Ascending aorta (tissue), 2 donors: ENCODE measurements around the gene RDM1. TPM values are rescaled to one million over a fixed set of nuclear protein-coding genes. Genes with fewer than 3 reads are reported as not detected.

Source experiments
- DNase-seq, 2 donors: peaks; one replicate each; pipeline ENCODE4 v3.0.0-alpha.2; 2019; ENCODE audit warnings: low spot score in 2 of 2
- H3K27ac ChIP-seq, 2 donors: fragments of 200-600 bp; sonication (generic); one replicate each; pipeline ENCODE4 v1.5.1; 2016 to 2017; ENCODE audit warnings: mild to moderate bottlenecking in 1 of 2
- H3K27me3 ChIP-seq: fragments of 200-600 bp; sonication (generic); one replicate; pipeline ENCODE4 v1.5.1; 2017
- H3K36me3 ChIP-seq, 2 donors: fragments of 200-600 bp; sonication (generic); one replicate each; pipeline ENCODE4 v1.5.1; 2016
- H3K4me1 ChIP-seq, 2 donors: fragments of 200-600 bp; sonication (generic); one replicate each; pipeline ENCODE4 v1.5.1; 2016 to 2017; ENCODE audit warnings: mild to moderate bottlenecking in 1 of 2
- H3K4me3 ChIP-seq, 2 donors: fragments of 200-600 bp; sonication (generic); one replicate each; pipeline ENCODE4 v1.5.1; 2016 to 2017; ENCODE audit warnings: mild to moderate bottlenecking in 1 of 2
- H3K9me3 ChIP-seq, 2 donors: fragments of 200-600 bp; sonication (generic); one replicate each; pipeline ENCODE4 v1.5.1; 2016
- intact Hi-C: fragments of 100-400 bp; cut with DNase I; formaldehyde crosslinking; loops from one replicate; pipeline ENCODE4 v1.15.1; 2023
- total RNA-seq: library from RNA; depleted of rRNA; stranded (reverse); fragments of >200 nt; gene quantifications from one replicate; pipeline ENCODE4 v1.1.0, GENCODE V29; 2016
- TF ChIP-seq, protein P1 (sequence below), 3 experiments: fragments of 200-600 bp in 2 of 3; fragments of 450-650 bp in 1 of 3; sonication (generic) in 2 of 3; IDR thresholded peaks; one replicate each; pipeline ENCODE4 v1.5.1; 2016 to 2019; ENCODE audit warnings: antibody characterized with exemption in 3 of 3, mild to moderate bottlenecking in 1 of 3, moderate library complexity in 1 of 3

The RDM1 gene
- total RNA-seq, 1 donor from 2014 or later, result not detected

GRCh38 chr17:35912339-35912912 lies 18.1 kb downstream of the RDM1 start:
- DNase-seq, result no peak

GRCh38 chr17:35909408-35909807 lies 21.2 kb downstream of the RDM1 start:
- Histone ChIP-seq H3K27ac (no peak overlapping the region), H3K9me3 (no peaks in the 10 kb centered on the region), H3K36me3 (no peaks in the 10 kb centered on the region), H3K4me1 (no peaks in the 10 kb centered on the region), H3K27me3 (no peaks in the 10 kb centered on the region), H3K4me3 (no peak overlapping the region)
- DNase-seq, result no peak
- intact Hi-C loops, result no loop called here
- TF ChIP-seq, protein P1, sequence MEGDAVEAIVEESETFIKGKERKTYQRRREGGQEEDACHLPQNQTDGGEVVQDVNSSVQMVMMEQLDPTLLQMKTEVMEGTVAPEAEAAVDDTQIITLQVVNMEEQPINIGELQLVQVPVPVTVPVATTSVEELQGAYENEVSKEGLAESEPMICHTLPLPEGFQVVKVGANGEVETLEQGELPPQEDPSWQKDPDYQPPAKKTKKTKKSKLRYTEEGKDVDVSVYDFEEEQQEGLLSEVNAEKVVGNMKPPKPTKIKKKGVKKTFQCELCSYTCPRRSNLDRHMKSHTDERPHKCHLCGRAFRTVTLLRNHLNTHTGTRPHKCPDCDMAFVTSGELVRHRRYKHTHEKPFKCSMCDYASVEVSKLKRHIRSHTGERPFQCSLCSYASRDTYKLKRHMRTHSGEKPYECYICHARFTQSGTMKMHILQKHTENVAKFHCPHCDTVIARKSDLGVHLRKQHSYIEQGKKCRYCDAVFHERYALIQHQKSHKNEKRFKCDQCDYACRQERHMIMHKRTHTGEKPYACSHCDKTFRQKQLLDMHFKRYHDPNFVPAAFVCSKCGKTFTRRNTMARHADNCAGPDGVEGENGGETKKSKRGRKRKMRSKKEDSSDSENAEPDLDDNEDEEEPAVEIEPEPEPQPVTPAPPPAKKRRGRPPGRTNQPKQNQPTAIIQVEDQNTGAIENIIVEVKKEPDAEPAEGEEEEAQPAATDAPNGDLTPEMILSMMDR (IDR thresholded peaks at IDR 0.05), result no peak

More at GRCh38 chr17:35912339-35912912, 18.1 kb downstream of the RDM1 start:
- intact Hi-C loops, result no loop called here
- H3K36me3 ChIP-seq, result no peaks in the 10 kb centered on the region
- TF ChIP-seq, protein P1 (IDR thresholded peaks at IDR 0.05), result no peak
- H3K9me3 ChIP-seq, result no peaks in the 10 kb centered on the region
- no peak overlapping the region for H3K4me3 ChIP-seq
- no peak overlapping the region for H3K27ac ChIP-seq
- no peaks in the 10 kb centered on the region for H3K27me3 ChIP-seq
- no peaks in the 10 kb centered on the region for H3K4me1 ChIP-seq

DNA sequence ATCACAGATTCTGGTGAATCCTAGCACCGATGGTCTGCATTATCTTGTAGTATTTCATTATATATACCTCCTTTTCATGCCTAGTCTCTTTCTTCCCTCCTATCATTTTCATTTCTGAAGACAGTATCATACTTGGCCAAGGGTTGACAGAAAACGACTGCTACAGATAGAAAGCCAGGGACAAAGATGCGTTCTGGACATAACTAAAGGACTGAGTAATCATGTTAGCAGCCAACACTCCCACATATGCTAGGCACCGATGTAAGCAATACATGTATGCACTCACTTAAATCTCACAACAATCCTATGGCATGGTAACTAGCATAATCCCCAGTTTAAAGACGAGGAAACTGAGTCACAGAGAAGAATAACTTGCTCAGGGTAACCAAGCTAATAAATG lies 22.9 kb downstream of the RDM1 start:
- TF ChIP-seq, protein P1 (IDR thresholded peaks at IDR 0.05), result no peak
- Histone ChIP-seq H3K4me3 (no peak overlapping the region), H3K27me3 (no peaks in the 10 kb centered on the region), H3K36me3 (no peaks in the 10 kb centered on the region), H3K9me3 (no peaks in the 10 kb centered on the region), H3K4me1 (no peaks in the 10 kb centered on the region), H3K27ac (no peak overlapping the region)
- no peak for DNase-seq
- intact Hi-C loops, result no loop called here

DNA sequence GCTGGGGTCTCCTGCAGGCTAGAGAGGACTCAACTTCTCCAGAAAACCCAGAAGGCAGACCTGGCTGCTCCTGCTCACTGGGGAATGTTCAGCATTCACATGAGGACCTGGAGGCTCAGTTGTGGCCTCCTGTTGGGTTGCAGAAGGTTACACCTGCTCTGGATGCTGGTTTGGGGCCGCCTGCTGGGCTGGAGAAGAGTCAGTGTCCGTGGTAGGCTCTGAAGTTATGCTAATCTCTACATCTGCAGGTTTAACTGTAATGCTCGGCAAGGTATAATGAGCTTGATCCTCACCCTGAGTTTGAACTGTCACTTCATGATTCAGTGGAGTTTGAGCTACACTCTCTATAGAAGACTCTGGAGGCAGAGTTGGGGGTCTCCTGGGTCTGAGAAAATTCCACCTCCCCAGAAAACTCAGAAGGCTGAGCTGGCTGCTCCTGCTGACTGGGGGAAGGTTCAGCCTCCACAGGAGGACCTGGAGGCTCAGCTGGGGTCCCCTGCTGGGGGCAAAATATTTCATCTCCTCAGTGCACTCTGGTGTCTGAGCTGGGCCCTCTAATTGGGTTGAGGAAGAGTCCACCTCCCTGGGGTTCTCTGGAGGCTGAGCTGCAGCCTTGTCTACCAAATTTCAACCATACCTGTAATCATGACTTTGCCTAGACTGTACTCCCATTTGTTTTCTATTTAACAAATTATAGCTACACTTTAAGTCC lies 23.5 kb downstream of the RDM1 start:
- no peak for DNase-seq
- no peaks in the 10 kb centered on the region for H3K4me1 ChIP-seq
- H3K36me3 ChIP-seq, result no peaks in the 10 kb centered on the region
- no peaks in the 10 kb centered on the region for H3K9me3 ChIP-seq
- H3K27ac ChIP-seq, result no peak overlapping the region
- H3K4me3 ChIP-seq, result no peak overlapping the region
- H3K27me3 ChIP-seq, result no peaks in the 10 kb centered on the region
- TF ChIP-seq, protein P1 (IDR thresholded peaks at IDR 0.05), result no peak
- intact Hi-C loops, result no loop called here

DNA sequence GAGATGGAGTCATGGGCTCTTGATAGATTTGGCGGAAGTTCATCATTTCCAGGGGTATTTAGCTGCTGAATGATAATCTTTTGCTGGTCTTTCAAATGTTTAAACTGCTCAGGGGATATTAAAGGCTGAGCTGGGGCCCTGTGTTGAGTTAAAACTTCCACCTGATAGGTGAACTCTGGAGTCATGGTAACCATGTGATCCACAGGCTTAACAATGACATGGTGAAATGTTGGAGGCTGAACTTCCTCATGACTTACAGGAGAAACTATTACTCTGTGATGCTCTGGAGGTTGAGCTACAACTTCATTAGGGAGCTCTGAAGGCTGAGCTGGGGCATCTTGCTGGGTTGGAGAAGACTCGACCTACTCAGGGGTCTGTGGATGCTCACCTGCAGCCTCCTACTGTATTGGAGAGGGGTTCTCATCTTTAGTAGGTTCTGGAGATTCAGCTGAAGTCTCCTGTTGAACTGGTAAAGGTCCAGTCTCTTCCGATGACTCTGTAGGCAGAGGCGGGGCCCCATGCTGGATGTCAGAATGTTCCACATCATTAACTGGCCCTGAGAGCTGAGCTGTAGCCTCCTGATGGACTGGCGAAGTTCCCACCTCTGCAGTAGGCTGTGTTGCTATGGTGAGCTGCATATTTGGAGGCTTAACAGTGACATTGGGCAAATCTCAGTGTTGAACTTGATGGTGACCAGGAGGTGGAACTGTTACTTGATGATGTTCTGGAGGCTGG lies 24.2 kb downstream of the RDM1 start:
- H3K36me3 ChIP-seq, result no peaks in the 10 kb centered on the region

More for the DNA sequence above, 24.2 kb downstream of the RDM1 start:
- Histone ChIP-seq H3K27ac (no peak overlapping the region), H3K9me3 (no peaks in the 10 kb centered on the region), H3K27me3 (no peaks in the 10 kb centered on the region), H3K4me1 (no peaks in the 10 kb centered on the region), H3K4me3 (no peak overlapping the region)
- DNase-seq, result no peak
- TF ChIP-seq, protein P1 (IDR thresholded peaks at IDR 0.05), result no peak
- intact Hi-C loops, result no loop called here
